ENCODE measurements around the gene MAGOHB. TPM values are rescaled to one million over a fixed set of nuclear protein-coding genes. Genes with fewer than 3 reads are reported as not detected.

Gene MAGOHB
- total and polyA plus RNA-seq, 10 of the 15 experiments (the other 5 are each of a cell fraction or from before 2014, with no cell fraction given): 30.6 to 217 (median 55.2) TPM

DNA sequence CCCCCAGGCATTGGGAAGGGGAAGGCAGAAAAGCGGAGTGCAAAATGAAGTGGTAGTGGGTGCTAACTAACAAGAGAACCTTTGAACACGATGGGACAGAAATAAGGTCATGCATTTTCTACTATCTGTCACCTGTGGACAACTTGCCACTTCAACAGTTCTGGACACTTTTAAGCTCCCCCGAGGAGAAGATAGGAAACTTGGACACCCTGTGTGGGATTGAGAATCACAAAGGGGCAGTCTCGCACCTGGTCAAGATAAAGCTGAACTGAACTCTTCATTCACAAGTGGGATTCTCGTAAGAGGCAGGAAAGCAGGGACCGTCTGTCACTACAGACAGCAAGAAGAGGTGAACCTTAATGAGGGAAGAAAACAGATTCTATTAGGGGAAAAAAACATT, 56.1 kb downstream of the MAGOHB start:
- SMC1A ChIA-PET (ENCODE audit: uncharacterized antibody, unreplicated experiment): interaction anchor here (1.0 to 7.2 kb wide), 3 partner anchors 11 to 191 kb away, joined by 3 to 51 read pairs (median 3); no protein-coding TSS in a partner anchor
- ATAC-seq: peak; percentile 50
- H3K27me3 ChIP-seq (replicated peaks in 1 of 2; ENCODE audit: control insufficient read depth in 2 of 2, insufficient read depth in 2 of 2, low read length in 1 of 2): no peaks in the 10 kb centered on the region
- peak overlapping the region; percentile 76 for H3K27ac ChIP-seq (ENCODE audit: control insufficient read depth, insufficient read depth)
- FAIRE-seq: no peak
- H3K4me1 ChIP-seq (ENCODE audit: control insufficient read depth, insufficient read depth, low read length): peaks cover 7% of the 10 kb centered on the region
- H3K79me2 ChIP-seq (ENCODE audit: control insufficient read depth, insufficient read depth, low read length): no peaks in the 10 kb centered on the region; the same call in 1 of the 2 replicates
- peak overlapping the region; percentile 53 for H3K4me2 ChIP-seq (ENCODE audit: control insufficient read depth, insufficient read depth)
- RAD21 ChIA-PET (ENCODE audit: unreplicated experiment): interaction anchor here (0.9 kb wide), 1 partner anchor 14 kb away, joined by 3 read pairs; no protein-coding TSS in a partner anchor
- 44% methylated on average over 6 of the region's 6 CpGs for WGBS (ENCODE audit: insufficient coverage, insufficient replicate concordance, low lambda C conversion rate, missing lambda C conversion rate)
- peaks cover 15% of the 10 kb centered on the region for H3K9me3 ChIP-seq (replicated peaks; ENCODE audit: control insufficient read depth, insufficient read depth, low read length)
- H4K20me1 ChIP-seq (ENCODE audit: control insufficient read depth, insufficient read depth): no peaks in the 10 kb centered on the region
- H3K9ac ChIP-seq (ENCODE audit: control insufficient read depth, insufficient read depth, low read length): peak overlapping the region; percentile 47
- CTCF ChIA-PET: interaction anchor here (1.9 to 2.5 kb wide), 3 partner anchors 191 to 321 kb away, joined by 4 to 11 read pairs (median 11); no protein-coding TSS in a partner anchor
- intact Hi-C loops (cut with micrococcal nuclease; ENCODE audit: unreplicated experiment): loop anchor here (5.0 kb wide), 1 partner anchor 60 kb away; no protein-coding TSS in a partner anchor
- no peak for DNase-seq (ENCODE audit: low read depth, low spot score)
- POLR2A ChIA-PET: interaction anchor here (0.6 kb wide), 1 partner anchor 769 kb away, joined by 3 read pairs; no protein-coding TSS in a partner anchor
- in situ Hi-C loops (cut with MboI): no loop called here
- H2AFZ ChIP-seq (ENCODE audit: control insufficient read depth, low read depth, low read length): peak overlapping the region; percentile 32
- TF ChIP-seq ELK1 (IDR thresholded peaks at IDR 0.05; ENCODE audit: low read depth, low read length) (no peak), BCL3 (IDR thresholded peaks at IDR 0.05; ENCODE audit: borderline replicate concordance, insufficient read depth, low read depth, low read length, poor library complexity, severe bottlenecking) (no peak), SMC3 (IDR thresholded peaks at IDR 0.05; ENCODE audit: borderline replicate concordance, low read length) (0 out of 2 replicates have a peak, but pooled peaks have one; percentile 1), ZNF592 (IDR thresholded peaks at IDR 0.05) (no peak), IKZF2 (IDR thresholded peaks at IDR 0.05) (peak in 1 of 2 experiments; percentile 13; a peak in 1 of 4 replicates), EED (IDR thresholded peaks at IDR 0.05; ENCODE audit: low read depth) (0 out of 2 replicates have a peak, but pooled peaks have one; percentile 8)
- H3K36me3 ChIP-seq (ENCODE audit: control insufficient read depth in 2 of 2, insufficient read depth in 2 of 2, low read length in 1 of 2): no peaks in the 10 kb centered on the region
- peak overlapping the region; percentile 17; the same call in 1 of the 2 replicates for H3K4me3 ChIP-seq
- no TSS peak for BruUV-seq (replicated peaks)

Data from GM12878 (cell line).